ENCODE measurements around the gene SKP1. TPM values are rescaled to one million over a fixed set of nuclear protein-coding genes. Genes with fewer than 3 reads are reported as not detected.

SKP1 gene
- polyA plus RNA-seq, 3 donors: 643 to 801 (median 714) TPM

DNA sequence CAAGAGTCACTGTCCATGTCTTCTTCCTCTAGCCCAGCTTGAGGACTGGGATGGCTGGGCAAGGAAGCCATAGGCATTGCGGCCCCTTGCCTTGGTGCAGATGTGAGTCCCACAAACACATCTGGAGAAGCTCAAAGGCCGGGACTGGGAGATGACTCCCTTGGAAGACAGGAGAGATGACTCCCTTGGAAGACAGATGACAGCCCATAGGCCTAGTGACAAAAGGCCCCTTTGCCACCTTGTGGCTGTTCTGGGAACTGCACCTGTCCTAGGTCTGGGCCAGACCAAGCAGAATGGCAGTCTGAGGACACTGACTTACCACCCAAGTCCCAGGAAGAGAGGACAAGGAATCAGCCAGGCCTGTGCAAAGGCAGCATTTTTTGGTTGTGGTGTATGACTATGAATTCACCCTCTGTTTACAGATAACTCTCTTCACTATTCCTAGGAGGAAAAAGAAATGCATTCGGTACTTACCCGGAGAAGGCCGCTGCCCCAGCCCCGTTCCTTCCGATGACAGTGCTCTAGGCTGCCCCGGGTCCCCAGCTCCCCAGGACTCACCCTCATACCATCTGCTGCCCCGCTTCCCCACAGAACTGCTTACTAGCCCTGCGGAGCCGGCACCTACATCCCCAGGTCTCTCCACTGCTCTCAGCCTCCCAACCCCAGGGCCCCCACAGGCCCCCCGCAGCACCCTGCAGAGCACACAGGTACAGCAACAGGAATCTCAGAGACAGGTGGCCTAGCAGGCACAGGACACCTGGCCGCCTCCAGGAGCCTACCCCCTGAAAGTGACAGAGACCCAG is 30.8 kb downstream of the SKP1 start:
- DNase-seq: peak; percentile 56

DNA sequence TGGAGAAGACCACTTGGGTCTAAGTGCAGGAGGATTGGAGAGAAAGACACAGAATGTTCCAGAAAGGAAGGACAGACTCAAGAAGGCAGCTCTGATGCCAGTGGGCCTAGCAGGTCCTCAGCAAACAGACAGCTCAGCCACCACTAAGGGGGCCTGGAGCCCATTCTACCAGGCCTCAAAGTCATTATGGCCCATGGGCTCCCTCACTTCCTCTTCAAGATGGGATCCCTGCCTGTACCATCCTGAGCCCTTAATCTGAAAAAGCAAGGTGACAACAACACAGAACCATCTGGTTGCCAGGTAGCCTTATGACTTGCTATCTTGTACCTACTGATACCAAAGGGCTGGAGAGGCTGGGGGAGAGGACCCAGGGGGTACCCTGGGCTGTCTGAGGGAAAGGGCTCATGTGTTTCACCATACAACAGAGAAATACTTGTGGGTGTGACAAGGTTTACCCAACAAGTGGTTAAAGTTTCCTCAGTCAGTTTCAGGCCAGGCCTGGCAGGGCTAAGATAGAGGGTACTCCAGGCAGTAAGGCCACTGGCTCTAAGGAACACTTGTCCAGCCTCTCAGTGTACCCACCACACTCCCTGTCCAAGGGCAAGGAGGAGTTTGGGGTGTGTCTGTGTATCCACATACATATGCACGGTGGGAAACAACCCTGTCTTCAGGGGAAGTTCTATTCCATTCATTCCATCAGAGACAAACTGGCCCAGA is 31.6 kb downstream of the SKP1 start:
- no peak for DNase-seq

DNA sequence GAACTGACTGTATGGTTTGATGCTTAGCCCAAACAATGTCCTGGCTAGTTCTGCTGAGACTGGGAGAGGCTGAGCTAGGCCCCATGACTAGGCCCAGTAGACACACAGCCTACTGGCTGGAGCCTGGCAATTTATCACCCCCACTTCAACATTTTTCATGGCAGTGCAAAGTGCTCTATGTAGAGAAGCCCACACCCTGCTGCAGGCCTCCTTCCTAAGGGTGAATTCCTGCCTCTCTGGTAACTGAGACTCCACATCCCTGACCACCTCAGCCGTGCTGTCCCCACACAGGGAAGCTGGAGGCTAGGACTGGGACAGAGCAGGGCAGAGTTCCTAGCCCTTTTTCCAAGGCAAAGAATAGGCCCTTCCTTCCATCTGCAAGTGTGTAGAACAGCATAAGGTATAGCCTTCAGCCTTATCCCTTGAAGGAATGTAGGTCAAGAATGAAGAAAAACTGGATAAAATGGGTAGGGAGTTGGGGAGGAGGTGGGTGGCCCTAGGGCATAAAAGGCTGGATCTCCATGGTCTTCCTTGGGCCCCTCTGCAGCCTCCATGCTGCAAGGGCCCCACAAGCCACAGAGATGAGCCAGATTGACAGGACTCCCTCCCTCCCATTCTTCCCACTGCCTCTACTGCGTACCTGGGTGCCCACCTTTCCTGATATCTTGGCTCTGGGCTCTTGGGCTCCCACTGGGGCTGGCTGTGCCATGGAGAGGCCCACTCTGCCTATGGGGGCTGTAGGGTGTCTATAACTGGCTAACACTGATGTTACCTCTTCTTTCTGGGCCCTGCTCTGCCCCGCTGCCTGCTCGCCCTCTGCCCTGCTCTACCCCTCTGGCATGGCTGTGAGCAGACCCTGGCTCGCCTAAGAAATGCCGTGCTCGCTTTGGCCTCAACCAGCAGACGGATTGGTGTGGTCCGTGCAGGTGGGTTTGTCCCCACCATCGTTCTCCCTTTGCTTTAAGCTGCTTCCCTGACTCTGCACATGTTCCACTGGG is 32.5 kb downstream of the SKP1 start:
- no peak for DNase-seq

DNA sequence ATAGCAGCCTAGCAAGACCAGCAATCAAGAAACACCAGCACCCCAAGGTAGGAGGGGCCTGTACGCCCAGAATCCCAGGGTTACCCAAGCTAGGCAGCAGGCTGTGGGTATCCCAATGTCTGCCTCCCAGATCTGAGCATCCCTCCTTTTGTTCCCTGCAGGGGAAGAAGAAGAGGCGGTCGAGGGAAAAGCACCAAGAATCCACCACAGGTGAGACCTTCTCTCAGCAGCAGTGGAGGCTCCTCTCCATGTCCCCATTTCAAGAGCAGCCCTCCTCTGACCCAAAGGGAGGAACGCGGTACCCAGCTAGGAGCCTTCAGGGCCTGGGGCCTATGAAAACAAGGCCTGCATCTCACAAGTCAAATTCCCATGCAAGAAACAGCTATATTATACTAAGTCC is 33.3 kb downstream of the SKP1 start:
- DNase-seq: no peak

DNA sequence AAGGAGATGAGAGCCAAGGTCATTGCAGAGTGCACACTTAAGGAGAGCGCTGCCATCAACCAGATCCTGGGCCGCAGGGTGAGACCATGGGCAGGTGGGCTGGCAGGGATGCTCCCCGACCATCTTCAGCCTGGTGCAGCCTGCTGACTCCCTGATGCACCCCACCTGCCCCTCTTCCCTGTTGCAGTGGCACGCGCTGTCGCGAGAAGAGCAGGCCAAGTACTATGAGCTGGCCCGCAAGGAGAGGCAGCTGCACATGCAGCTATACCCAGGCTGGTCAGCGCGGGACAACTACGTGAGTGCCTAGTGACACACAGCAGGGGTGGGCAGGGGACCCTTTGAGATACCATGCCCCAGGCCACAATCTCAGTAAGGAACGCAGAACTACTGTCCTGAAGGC is 33.9 kb downstream of the SKP1 start:
- DNase-seq: no peak

DNA sequence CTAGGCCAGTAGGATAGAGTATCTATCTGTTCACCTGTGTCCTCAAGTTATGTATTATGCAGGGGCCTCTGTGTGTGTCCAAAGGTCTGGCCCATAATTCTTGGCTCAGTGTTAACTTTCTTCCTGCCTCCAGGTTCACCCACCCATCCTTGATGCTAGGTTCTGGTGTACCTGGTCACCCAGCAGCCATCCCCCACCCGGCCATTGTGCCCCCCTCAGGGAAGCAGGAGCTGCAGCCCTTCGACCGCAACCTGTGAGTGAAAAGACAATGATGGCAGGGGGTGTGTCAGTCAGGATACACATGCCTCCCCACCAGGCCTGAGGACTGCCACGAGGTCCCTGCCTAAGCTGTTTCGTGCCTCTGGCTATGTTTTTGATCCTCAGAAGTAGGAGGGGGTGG is 34.7 kb downstream of the SKP1 start:
- no peak for DNase-seq

DNA sequence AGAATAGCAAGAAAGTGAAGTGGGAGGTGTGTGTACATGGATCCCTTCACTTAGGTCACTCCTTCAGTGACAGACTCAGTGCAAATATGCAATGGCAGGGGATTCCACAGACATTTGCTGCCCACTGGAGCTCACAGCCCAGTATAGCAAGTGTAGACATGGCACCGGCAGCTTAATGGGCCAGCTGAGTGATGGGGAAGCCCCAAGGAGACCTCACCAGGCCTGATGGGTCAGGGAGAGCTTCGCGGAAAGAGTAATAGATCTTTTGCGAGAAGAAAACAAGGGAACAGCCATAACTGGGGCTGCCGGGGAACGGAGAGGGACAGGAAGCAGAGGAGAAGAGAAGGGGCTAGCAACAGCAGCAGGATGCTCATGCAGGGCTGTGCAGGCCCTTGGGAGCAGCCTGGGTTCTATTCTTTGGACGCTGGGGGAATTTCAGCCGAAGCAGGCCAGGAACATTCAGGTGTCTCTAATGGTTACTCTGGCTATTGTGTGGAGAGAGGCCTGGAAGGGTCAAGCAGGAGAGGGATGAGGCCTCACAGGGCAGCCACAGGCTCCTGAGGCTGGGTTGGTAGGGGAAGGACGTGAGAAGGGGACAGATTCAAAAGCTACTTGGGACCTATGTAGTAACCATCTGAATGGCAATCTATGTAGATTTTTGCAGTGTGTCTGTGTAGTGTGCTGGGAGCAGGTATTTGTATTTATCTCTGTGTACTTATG is 35.3 kb downstream of the SKP1 start:
- DNase-seq: no peak

DNA sequence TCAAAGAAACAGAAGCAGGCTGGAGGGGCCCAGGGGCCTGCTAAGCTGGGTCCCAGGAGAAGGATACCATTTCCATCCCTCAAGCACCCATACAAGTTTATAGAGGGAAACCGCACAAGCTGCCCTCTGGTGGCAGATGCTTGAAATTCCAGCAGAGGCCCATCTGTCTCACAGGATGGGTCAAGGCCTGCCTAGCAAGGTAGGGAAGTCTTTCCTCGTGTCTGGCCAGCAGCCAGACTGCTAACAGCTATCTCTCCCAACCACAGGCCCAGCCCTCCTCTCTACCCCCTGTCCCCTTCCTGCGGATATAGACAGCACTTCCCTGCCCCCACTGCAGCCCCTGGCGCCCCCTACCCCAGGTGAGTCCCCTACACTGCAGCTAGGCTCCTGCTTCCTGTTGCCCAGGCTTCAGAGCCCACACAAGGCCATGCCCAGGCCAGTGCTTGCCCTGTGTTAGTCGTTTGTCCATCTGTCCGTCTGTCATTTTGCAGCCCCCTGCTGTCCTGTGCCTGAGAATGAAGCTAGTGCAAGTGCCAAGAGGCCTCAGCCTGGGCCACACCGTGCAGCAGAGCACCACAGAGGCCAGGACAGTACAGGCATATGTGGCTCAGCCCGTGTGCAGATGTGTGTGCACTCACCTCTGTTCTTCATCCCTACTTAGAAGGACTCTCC is 36.1 kb downstream of the SKP1 start:
- peak; percentile 28 for DNase-seq

DNA sequence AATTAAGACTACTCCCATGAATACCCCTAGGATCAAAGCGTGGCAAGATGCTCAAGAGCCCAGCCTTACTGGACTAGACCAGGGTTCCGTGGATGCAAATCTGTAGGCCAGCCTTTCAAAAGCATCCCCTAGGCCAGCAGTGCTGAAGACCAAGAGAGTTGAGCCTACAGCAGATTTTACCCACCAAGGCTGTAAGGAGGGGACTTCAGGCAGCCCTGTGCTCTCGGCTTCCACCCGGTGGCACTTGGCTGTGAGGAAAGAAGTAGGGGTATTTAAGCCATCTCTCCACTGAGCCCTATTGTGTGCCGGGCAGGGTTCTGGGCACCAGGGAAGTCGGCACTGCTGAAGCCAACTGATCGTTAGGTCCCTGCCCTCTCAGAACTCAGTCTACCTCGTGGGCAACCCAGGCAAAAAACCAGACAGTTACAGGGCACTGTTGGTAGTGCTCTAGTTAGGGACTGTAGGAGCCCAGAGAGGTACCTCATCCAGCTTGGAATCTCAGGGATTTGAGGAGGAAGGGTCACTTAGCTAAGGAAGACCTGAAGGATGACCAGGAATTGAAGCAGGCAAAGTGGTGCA is 36.8 kb downstream of the SKP1 start:
- DNase-seq: no peak

DNA sequence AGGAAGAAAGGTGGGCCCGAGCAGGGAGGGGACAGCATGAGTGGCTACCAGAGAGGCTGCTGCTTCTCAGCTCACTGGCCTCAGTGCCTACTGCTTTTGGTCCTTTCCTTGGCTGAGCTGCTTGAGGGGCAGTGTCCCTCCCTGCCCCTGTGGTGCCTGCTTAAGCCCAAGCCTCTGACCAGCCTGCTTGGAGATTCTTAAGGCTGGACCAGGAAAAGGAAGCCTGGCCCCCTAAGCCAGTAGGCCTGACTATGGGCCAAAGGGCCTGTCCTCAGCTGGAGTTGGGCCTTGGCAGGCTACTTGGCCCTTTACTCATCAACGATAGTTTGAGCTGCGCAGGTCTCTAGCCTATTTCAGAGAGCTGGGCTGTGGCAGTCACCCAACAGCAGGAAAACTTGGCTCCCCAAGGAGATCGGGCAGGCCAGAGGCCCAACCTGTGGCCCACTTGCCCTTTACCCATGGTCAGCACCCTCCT is 37.3 kb downstream of the SKP1 start:
- no peak for DNase-seq

DNA sequence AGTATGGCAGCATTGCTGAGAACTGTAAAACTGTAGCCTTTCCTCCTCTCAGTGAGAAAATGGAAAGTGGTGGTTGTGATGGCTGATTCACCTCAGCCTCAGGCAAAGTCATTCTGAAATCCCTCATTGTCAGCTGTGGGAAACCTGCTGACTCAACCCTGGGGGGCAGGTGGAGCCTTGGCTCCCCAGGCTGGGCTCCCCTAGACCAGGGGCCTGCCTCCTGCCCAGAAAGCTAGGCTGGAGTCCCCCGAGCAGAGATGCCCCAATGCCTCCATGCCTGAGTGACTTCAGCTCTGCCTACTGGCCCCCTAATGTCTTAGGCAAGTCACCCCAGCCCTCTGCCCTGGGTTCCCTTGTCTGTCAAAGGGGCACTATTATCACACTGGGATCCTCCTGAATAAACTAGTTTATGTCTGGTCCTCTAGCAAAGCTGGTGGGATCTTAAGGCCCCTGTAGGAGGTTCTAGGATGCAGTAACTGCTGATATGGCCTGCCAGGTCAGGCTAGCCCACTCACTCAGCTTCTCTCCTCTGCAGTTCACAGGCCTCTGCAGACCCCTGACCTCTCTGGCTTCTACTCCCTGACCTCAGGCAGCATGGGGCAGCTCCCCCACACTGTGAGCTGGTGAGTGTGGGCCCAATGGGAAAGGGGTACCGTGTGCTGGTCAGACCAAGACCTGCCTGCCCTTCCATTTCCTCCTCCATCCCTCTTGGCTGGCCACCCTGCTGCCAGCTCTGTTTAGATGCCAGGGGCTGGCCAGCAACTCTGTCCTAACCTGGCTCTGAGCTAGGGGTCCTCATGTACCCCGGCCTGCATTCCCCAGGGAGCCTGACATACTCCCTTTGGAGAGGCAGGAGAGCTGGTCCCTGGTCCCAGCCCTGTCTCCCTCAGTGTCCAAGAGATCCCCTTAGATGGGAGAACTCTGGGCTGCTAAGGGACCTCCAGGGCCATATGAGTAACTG is 38.1 kb downstream of the SKP1 start:
- DNase-seq: no peak

DNA sequence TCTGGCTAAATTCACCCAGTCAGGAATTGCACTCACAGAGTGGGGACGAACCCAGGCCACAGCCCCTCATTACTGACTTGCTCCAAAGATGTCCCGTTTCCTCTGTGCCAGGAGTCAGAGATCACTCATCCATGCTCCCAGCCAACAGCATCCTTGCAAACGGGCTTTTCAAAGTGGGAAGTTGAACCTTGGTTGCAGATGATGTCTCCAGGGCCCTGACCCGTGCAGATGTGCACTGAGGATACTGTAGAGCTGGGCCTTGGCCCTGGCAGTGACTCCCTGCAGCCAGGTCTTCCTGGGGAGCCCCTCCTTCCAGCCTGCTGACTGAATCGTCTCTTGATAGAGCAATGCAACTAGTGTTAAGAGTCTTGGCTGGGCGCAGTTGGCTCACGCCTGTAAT is 40.0 kb downstream of the SKP1 start:
- DNase-seq: no peak

DNA sequence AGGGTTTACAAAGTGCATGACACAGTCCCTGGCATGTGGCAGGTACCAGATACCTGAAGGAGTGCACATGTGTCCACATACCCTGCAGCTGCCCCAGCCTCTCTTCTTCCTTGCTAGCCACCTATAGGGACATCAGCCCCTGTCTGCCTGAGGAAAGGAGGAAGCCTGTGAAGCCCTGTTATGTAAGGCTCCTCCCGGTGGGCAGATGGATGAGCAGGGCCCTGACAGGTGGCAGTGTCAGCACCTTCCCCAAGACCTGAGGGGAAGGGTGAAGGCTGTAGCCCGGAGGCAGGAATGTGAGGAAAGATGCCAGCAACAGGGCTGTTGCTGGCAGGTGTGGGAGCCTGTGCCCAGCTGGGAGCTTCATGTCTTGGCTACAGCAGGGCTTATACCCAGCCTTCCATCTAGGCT is 40.5 kb downstream of the SKP1 start:
- no peak for DNase-seq

DNA sequence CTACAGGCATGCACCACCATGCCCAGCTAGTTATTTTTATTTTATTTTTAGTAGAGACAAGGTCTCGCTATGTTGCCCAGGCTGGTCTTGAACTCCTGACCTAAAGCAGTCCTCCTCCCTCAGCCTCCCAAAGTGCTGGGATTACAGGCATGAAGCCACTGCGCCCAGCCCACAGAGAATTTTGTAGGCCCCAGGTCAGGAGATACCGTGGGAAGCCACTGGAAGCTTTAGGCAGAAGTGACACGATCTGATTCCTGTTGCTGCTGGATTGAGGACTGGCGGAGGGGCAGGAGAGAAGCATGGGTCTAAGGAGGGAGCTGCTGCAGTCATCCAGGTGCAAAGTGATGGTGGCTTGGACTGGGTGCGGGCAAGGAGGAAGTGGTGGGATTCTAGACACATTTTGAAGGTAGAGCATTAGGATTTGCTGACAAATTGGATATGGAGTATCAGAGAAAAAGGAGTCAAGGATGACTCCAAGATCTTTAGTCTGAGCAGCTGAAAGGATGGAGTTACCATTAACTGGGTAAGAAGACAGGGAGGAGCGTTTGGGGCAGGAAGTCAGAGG is 41.6 kb downstream of the SKP1 start:
- DNase-seq: no peak

DNA sequence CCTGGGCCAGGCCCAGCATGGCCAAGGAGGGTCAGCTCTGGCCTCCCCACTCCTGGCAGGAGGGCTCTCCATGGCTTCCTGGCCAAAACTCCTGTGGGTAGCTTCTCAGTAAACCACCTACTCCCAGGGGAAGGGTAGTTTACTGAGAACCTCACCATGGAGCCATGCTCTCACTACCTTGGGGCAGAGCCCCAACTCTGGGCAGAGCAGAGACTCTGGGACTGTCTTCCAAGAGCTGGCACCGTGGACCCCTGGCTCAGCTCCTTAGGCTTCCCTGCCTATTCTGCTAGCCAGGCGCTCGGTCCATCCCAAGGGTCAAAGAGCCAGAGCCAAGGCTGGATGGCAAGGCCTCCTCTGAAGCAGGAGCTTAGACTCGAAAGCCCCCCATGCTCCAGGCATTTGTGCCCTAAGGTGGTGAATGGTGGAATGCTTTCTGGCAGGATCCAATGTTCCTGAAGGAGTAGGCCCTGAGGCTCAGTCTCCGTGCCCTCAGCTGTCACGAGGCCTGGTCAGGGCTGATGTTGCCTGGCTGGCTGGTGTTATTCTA is 42.7 kb downstream of the SKP1 start:
- DNase-seq: no peak

DNA sequence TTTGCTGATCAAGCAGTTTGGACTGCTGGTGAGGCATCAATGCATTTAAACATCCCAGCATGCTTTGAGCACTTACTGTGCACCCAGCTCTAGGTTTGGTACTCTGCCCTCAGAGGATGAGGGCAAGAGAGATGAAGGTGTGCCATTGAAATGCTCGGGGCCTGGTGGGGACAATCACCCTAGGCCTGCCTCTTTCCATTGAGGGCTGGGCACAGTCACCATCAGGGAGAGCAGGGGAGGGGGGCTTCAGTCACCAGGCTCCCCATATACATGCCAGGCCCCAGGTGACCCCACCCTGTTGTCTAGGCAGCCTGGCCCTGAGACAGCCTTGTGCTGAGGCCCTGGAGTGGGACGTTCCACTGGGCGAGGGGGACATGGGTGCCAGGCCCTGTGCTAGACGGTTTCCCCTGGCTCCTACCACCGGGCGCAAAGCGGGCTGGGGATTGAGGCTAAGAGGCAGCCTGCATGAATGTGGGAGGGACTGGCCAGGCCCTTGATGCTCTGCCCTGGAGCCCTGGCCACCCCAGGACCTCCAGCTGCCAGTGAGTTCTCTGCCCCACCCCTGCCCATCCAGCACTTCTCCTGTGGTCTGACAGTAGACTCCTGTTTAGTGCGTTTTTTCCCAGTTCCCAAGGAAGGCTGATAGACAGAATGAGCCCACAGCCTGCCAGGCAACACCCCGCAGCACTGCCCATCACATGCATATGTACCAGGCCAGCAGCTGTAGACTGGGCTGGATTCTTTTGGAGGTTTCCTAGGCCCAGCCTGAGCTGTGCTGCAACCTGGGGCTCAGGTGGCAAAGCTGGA is 43.4 kb downstream of the SKP1 start:
- DNase-seq: no peak

DNA sequence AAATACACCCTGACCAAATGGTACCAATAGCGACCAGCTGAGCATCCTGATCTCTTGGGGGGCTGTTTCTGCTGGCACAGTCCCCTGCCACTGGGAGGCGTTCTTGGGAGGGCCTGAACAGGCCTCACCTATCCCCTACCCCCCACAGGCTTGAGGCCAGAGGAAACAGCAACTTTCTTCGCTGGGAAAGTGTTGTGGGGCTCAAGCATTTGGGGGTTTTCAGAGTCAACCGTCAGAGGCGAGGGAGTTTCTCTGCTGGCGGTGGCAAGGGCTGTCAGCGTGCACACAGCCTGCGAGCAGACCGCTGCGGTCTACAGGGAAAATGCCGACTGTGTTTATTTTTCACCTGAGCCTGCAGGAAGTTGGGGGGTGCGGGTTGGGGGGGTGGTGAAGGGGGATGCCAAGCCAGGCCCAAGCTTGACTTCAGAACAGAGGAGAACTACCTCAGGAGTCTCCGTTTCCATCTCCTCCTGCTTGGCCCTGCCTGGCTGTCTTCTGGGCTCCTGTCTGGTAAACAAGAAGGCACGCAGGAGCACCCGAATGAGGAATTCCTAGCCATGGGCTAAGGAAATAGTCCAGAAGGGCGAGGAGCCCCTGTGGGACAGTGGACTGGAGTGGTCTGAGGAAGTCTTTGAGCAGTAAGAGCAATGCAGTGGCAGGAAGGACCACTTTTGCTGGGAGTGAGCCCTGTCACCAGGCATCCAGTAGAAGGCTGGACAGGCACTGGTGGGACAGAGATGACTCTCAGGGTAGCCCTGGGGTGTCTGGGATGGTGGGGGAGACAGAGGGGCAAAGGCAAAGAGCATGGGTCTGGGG is 44.2 kb downstream of the SKP1 start:
- DNase-seq: no peak
